H1 (cell line): ENCODE data around the gene SLC35E4. TPM values are rescaled to one million over a fixed set of nuclear protein-coding genes. Genes with fewer than 3 reads are reported as not detected.

Experiments used
- polyA plus RNA-seq, 7 experiments: library from polyadenylated mRNA; depleted of rRNA in 3 of 7; stranded (reverse) in 5 of 7; unstranded in 2 of 7; fragments of >200 nt in 5 of 7; fragments of 200-250 nt in 2 of 7; gene quantifications; 1 replicate in 5 of 7; 2 replicates in 1 of 7; 4 replicates in 1 of 7; pipeline versions ENCODE4 v1.2.1 to v1.2.3, GENCODE V29; 2011 to 2013; ENCODE audit warnings: missing spikeins in 2 of 7, mixed read lengths in 2 of 7
- total RNA-seq: library from RNA; stranded (reverse); fragmentation: NEBNext Ultra II Directional; extraction: Animal tissue kit (Norgen Biotek cat#: 25700); gene quantifications from 2 replicates; pipeline ENCODE4 v1.2.1, GENCODE V29; 2021
- TF ChIP-seq, protein P1 (sequence below): IDR thresholded peaks from 2 replicates; pipeline ENCODE4 v1.6.1; 2011; ENCODE audit warnings: low read depth, mild to moderate bottlenecking, low read length; ENCODE audit not compliant: insufficient read depth
- TF ChIP-seq, protein P2 (sequence below): IDR thresholded peaks from 2 replicates; pipeline ENCODE4 v1.6.1; 2012; ENCODE audit warnings: inconsistent platforms

SLC35E4 gene
- total and polyA plus RNA-seq, 2 of the 8 experiments (the other 6 are each of a cell fraction or from before 2014, with no cell fraction given) = 5.1 to 5.6 TPM

DNA sequence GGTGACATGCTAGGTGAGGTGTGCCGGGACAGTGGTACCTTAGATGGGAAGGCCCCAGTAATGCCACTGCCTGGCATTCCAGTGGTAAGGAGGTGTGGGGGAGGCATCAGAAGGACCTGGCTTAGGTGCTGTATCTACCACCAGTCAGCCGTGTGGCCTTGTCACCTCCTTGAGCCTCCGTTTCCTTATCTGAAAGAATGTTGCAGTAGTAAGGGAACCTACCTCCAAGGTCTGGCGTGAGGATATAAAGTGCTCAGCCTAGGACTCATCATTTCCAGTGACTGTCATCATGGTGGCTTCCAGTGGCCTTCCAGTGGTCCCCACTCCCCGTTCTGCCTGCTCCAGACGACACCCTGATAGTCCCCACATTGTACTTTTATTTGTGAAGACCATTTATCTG is 38.9 kb downstream of the SLC35E4 start (continued):
- TF ChIP-seq, protein P1, sequence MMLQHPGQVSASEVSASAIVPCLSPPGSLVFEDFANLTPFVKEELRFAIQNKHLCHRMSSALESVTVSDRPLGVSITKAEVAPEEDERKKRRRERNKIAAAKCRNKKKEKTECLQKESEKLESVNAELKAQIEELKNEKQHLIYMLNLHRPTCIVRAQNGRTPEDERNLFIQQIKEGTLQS = no peak
- TF ChIP-seq, protein P2, sequence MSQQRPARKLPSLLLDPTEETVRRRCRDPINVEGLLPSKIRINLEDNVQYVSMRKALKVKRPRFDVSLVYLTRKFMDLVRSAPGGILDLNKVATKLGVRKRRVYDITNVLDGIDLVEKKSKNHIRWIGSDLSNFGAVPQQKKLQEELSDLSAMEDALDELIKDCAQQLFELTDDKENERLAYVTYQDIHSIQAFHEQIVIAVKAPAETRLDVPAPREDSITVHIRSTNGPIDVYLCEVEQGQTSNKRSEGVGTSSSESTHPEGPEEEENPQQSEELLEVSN = no peak
